Nephron progenitor cell (in vitro differentiated cells): Measurements from ENCODE around the gene ADAMTS19.

Experiments used
- DNase-seq: peaks from one replicate; pipeline ENCODE4 v3.0.0; 2021
- H3K27ac Mint-ChIP-seq: 2 replicates; pipeline ENCODE4 v1.8.0; 2021; ENCODE audit warnings: mild to moderate bottlenecking, moderate library complexity, mixed read lengths
- H3K27me3 Mint-ChIP-seq: 2 replicates; pipeline ENCODE4 v1.8.0; 2021; ENCODE audit warnings: mild to moderate bottlenecking, low read depth, mixed read lengths; ENCODE audit not compliant: poor library complexity
- H3K36me3 Mint-ChIP-seq: 2 replicates; pipeline ENCODE4 v1.8.0; 2021; ENCODE audit warnings: low read depth, mixed read lengths
- H3K4me1 Mint-ChIP-seq: 2 replicates; pipeline ENCODE4 v1.8.0; 2021; ENCODE audit warnings: mixed read lengths
- H3K4me3 Mint-ChIP-seq: 2 replicates; pipeline ENCODE4 v1.8.0; 2021; ENCODE audit warnings: mild to moderate bottlenecking, moderate library complexity, mixed read lengths
- H3K9me3 Mint-ChIP-seq: 2 replicates; pipeline ENCODE4 v1.8.0; 2021; ENCODE audit warnings: mild to moderate bottlenecking, moderate library complexity, mixed read lengths
- TF ChIP-seq, protein P1 (sequence below): fragments of 200-600 bp; sonication (generic); IDR thresholded peaks from 2 replicates; pipeline ENCODE4 v1.5.0; 2021; ENCODE audit warnings: antibody characterized with exemption

ADAMTS19 gene

GRCh38 chr5:129747572-129748407 is 287.7 kb downstream of the ADAMTS19 start, which contains the start of gene MINAR2:
Gene MINAR2 (plus strand): TSS chr5:129748094. CDS start chr5:129748191, 97 bp downstream.
- no peaks in the 10 kb centered on the region for H3K9me3 Mint-ChIP-seq
- no peaks in the 10 kb centered on the region for H3K36me3 Mint-ChIP-seq
- DNase-seq: no peak
- peak within 1 kb of the TSS; percentile 88 for H3K27ac Mint-ChIP-seq
- H3K4me3 Mint-ChIP-seq: no peak within 1 kb of the TSS
- H3K27me3 Mint-ChIP-seq: peaks cover 3% of the 10 kb centered on the region
- TF ChIP-seq, protein P1, sequence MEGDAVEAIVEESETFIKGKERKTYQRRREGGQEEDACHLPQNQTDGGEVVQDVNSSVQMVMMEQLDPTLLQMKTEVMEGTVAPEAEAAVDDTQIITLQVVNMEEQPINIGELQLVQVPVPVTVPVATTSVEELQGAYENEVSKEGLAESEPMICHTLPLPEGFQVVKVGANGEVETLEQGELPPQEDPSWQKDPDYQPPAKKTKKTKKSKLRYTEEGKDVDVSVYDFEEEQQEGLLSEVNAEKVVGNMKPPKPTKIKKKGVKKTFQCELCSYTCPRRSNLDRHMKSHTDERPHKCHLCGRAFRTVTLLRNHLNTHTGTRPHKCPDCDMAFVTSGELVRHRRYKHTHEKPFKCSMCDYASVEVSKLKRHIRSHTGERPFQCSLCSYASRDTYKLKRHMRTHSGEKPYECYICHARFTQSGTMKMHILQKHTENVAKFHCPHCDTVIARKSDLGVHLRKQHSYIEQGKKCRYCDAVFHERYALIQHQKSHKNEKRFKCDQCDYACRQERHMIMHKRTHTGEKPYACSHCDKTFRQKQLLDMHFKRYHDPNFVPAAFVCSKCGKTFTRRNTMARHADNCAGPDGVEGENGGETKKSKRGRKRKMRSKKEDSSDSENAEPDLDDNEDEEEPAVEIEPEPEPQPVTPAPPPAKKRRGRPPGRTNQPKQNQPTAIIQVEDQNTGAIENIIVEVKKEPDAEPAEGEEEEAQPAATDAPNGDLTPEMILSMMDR: no peak
- H3K4me1 Mint-ChIP-seq: peaks cover 27% of the 10 kb centered on the region

GRCh38 chr5:129748913-129749880 is 289.1 kb downstream of the ADAMTS19 start:
- no peaks in the 10 kb centered on the region for H3K36me3 Mint-ChIP-seq
- TF ChIP-seq, protein P1: no peak
- no peak overlapping the region for H3K4me3 Mint-ChIP-seq
- H3K27me3 Mint-ChIP-seq: peaks cover 3% of the 10 kb centered on the region
- peak overlapping the region; percentile 88 for H3K27ac Mint-ChIP-seq
- DNase-seq: no peak
- no peaks in the 10 kb centered on the region for H3K9me3 Mint-ChIP-seq
- H3K4me1 Mint-ChIP-seq: peaks cover 27% of the 10 kb centered on the region

DNA sequence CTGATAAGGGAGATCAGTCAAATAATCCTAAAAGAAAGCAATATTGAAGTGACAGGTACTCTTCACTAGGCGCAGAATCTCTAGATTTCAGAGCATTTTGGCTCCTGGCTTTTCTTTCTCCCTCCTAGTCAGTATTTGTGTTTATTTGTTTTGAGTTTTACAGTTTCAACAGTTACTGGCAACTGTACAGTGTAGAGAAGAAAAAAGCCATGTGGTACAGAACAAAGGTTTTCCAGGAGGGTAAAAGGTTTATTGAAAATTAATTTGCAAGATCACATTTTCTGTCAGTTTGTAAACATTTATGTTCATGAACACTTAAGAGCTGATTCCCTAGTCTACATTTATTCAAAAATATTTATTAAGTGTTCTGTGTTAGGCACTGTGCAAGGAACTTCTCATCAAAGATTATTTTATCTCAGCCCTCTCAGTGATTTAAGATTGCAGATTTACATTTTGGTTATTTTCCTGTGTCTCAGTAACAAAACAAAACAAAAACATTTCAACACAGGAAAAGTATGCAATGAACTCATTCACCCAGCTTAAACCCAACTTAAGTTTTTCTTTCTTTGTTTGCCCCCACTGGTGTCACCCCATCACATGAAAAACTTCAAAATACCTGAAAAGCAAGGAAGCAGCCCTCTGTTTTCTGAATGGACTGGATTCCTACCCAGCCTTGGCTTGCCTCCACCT is 300.7 kb downstream of the ADAMTS19 start:
- H3K36me3 Mint-ChIP-seq: no peaks in the 10 kb centered on the region
- H3K9me3 Mint-ChIP-seq: no peaks in the 10 kb centered on the region
- TF ChIP-seq, protein P1: no peak
- H3K27ac Mint-ChIP-seq: no peak overlapping the region
- H3K4me3 Mint-ChIP-seq: no peak overlapping the region
- H3K27me3 Mint-ChIP-seq: peaks cover 2% of the 10 kb centered on the region
- no peak for DNase-seq
- no peaks in the 10 kb centered on the region for H3K4me1 Mint-ChIP-seq

DNA sequence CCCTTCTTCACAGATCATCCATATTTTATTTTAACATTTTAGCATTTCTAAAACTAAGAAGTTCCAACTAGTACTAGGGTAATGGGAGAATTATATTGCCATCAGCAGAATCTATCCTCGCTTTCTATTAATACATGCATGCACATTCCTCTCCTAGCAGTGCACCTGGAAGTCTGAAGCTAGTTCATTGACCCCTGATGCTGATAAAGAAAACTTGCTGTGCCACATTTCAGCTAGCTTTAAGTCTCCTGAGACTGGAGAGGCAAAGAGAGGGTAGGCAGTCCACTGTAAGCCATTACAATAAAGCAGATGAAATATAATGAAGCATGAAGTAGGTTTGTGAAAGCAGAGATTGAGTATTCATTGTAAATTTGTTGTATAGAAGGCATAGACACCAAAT is 303.6 kb downstream of the ADAMTS19 start:
- peaks cover 2% of the 10 kb centered on the region for H3K27me3 Mint-ChIP-seq
- no peak overlapping the region for H3K27ac Mint-ChIP-seq
- H3K9me3 Mint-ChIP-seq: no peaks in the 10 kb centered on the region
- no peak for DNase-seq
- TF ChIP-seq, protein P1: no peak
- H3K4me3 Mint-ChIP-seq: no peak overlapping the region
- no peaks in the 10 kb centered on the region for H3K36me3 Mint-ChIP-seq
- H3K4me1 Mint-ChIP-seq: peaks cover 1% of the 10 kb centered on the region

GRCh38 chr5:129766798-129767197 is 306.7 kb downstream of the ADAMTS19 start:
- TF ChIP-seq, protein P1: no peak
- Mint-ChIP-seq H3K27ac (no peak overlapping the region), H3K4me3 (no peak overlapping the region)

More at GRCh38 chr5:129766798-129767197, 306.7 kb downstream of the ADAMTS19 start:
- DNase-seq: no peak
- Mint-ChIP-seq H3K36me3 (no peaks in the 10 kb centered on the region), H3K9me3 (no peaks in the 10 kb centered on the region), H3K4me1 (peaks cover 5% of the 10 kb centered on the region), H3K27me3 (peaks cover under 1% of the 10 kb centered on the region)
